ENCODE results near the gene SLC8A2.

The SLC8A2 gene

GRCh38 chr19:47471733-47472457 lies at the start of gene SLC8A2:
TSS of gene SLC8A2 (minus strand) at chr19:47471893. CDS start at chr19:47466403, 5,490 bp downstream.
- DNase-seq, result peak; percentile 37

- no peak for DNase-seq
Measured at GRCh38 chr19:47520839-47521238, 49.1 kb upstream of the SLC8A2 start.

GRCh38 chr19:47520343-47520806 lies 48.7 kb upstream of the SLC8A2 start:
- no peak for DNase-seq

GRCh38 chr19:47518854-47519253 lies 47.2 kb upstream of the SLC8A2 start:
- no peak for DNase-seq

GRCh38 chr19:47518139-47518538 lies 46.4 kb upstream of the SLC8A2 start:
- peak; percentile 31 for DNase-seq

GRCh38 chr19:47514869-47515588 lies 43.3 kb upstream of the SLC8A2 start, which contains the start of gene NAPA:
TSS of gene NAPA (minus strand) at chr19:47515063. CDS start at chr19:47514940, 123 bp downstream.
- peak; percentile 100 for DNase-seq

GRCh38 chr19:47514151-47514868 lies 42.6 kb upstream of the SLC8A2 start:
- DNase-seq, result no peak

- no peak for DNase-seq
Measured at GRCh38 chr19:47512948-47513319, 41.2 kb upstream of the SLC8A2 start.

GRCh38 chr19:47512183-47512947 lies 40.7 kb upstream of the SLC8A2 start:
- DNase-seq, result no peak

- no peak for DNase-seq
Measured at GRCh38 chr19:47511681-47512080, 40.0 kb upstream of the SLC8A2 start.

- no peak for DNase-seq
Measured at GRCh38 chr19:47511128-47511517, 39.4 kb upstream of the SLC8A2 start.

GRCh38 chr19:47510516-47511127 lies 38.9 kb upstream of the SLC8A2 start:
- no peak for DNase-seq

GRCh38 chr19:47509973-47510372 lies 38.3 kb upstream of the SLC8A2 start:
- DNase-seq, result no peak

- no peak for DNase-seq
Measured at GRCh38 chr19:47509170-47509847, 37.6 kb upstream of the SLC8A2 start.

GRCh38 chr19:47508721-47509120 lies 37.0 kb upstream of the SLC8A2 start:
- DNase-seq, result no peak

- DNase-seq, result no peak
Measured at GRCh38 chr19:47507924-47508553, 36.3 kb upstream of the SLC8A2 start.

- no peak for DNase-seq
Measured at GRCh38 chr19:47507012-47507411, 35.3 kb upstream of the SLC8A2 start.

GRCh38 chr19:47506459-47506858 lies 34.8 kb upstream of the SLC8A2 start:
- no peak for DNase-seq

- no peak for DNase-seq
Measured at GRCh38 chr19:47505506-47505905, 33.8 kb upstream of the SLC8A2 start.

- no peak for DNase-seq
Measured at GRCh38 chr19:47503826-47504150, 32.1 kb upstream of the SLC8A2 start.

GRCh38 chr19:47503130-47503825 lies 31.6 kb upstream of the SLC8A2 start:
- no peak for DNase-seq

Data from activated CD4-positive, alpha-beta T cell treated with anti-CD3 and anti-CD28 coated beads, Interleukin-2, amount 50 U/mL, for 16 hours (primary cell).